NCI-H510A (cell line): ENCODE measurements around the gene ALDH1A3.

ENCODE experiments used
- DNase-seq: peaks from one replicate; lab custom pipeline; 2025; lab: John Stamatoyannopoulos, UW

The ALDH1A3 gene

DNA sequence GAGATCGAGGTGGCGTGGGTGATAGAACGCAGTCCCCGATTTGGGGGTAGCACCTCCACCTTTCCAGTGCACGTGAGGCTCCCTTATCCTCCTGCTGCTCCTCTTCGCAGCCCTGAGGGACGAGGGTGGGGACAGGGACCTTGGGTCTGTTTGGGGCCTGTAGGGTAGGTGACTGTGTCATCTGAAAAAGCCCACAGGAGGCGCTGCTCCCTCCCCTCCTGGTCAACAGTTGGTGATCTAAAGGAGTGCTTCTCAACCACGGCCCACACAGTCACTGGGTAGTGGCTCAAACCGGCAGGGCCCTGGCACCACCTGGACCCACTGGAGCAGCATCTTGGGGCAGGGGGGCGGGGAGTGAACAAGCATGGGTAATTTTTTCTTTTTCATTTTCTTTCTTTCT is 46.6 kb downstream of the ALDH1A3 start:
- no peak for DNase-seq

DNA sequence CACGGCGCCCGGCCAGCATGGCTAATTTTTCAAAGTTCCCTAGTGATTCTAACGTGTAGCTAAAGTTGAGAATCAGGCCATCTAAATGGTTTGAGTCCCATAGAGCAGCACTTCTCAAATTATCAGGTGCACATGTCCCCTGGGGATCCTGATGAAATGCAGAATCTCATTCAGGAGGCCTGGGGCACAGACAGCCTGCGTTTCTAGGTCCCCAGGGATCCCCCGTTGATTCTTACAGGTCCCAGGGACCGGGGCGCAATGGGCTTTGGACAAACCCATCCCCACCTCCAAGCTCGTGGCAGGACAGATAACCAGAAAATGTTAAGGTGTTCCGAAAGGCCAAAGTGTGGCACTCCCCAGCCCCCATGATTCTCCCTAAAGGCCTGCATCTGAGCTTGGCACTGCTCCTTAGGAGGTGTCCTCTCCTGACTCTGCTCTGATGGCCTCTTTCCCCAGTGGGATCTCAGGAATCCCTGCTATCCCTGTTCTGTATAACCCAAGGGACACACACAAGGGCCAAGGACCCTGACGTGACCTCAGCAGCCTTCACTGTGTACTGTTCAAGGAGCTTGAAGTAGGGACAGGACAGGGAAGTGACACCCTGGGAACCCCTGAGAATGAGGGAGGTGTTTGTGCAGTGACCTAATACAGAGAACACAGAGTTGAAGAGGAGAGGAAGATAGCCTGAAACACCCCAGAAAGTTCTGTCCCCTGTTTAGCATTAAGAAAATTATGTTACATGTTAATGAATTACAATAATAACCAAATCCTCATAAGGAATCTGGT is 47.5 kb downstream of the ALDH1A3 start:
- DNase-seq, result no peak

DNA sequence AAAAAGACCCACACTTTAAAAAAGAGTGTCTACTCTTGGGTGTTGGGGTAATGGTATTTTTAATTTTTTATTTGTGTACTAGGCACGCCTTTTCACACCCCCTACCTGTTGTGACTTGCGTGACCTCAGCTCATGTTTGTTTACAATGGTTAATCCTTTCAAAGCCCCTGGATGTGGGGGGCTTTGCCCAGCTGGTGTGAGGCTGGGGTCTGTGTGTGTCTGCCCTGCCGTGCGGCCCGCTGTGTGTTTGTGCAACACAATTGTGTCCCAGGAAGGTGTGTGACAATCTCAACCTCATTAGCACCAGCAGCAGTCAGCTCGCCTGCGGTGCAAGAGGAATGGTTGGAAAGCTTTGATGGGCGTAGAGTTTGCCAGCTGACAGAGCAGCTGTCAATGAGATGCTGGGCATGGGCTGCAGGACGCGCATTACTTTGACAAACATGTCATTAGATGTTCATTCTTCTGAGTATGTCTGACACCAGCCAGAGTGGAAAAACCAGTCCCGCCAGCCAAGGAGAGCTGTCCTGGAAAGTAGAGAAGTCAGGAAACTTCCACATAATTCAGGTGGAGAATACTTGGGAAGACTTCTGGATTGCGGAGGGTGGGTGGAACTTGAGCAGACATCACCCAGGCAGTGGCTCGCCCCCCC is 49.1 kb downstream of the ALDH1A3 start:
- DNase-seq, result no peak

DNA sequence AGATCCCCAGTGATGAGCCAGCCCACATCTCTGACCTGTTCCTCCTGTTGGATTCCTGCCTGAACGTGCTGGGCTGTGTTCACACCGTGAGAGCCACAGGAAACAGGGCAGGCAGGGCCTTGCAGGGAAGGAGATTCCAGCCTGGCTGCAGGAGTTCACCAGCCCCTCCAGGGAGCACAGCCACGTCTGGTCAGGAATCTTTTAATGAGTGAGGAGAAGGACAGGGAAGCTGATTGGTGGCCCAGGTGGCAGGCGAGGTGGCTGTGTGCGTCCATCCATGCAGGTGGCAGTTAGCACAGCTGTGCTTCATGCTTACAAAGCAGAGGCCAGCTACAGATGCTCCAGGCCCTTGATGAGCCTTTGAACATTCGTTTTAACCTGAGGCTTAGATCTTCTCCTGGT is 50.0 kb downstream of the ALDH1A3 start:
- no peak for DNase-seq

DNA sequence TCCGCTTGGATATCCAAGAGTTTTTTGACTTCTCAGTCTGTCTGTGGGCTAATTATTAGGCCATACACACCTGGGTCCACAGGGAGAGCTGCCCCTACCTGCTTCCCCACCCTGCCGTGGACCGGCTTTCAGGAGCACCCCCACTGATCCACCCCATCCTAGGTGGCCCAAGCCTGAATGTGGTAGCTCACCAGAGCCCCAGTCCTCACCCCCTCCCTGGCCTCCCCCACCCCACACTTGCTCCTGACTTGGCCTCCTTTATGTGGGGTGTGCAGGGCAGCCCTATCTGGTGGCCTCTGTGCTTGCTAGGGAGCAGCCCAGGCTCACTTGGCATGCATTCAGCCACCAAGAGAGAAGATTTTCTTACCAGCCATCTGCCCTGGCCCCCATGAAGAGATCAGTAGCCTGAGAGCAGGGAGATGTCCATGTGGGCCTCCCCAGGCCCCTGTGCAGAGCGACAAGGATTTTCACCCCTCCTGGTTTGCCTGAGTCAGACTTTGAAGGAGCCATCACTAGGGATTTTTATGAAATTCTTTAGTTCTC is 50.7 kb downstream of the ALDH1A3 start:
- DNase-seq, result no peak

DNA sequence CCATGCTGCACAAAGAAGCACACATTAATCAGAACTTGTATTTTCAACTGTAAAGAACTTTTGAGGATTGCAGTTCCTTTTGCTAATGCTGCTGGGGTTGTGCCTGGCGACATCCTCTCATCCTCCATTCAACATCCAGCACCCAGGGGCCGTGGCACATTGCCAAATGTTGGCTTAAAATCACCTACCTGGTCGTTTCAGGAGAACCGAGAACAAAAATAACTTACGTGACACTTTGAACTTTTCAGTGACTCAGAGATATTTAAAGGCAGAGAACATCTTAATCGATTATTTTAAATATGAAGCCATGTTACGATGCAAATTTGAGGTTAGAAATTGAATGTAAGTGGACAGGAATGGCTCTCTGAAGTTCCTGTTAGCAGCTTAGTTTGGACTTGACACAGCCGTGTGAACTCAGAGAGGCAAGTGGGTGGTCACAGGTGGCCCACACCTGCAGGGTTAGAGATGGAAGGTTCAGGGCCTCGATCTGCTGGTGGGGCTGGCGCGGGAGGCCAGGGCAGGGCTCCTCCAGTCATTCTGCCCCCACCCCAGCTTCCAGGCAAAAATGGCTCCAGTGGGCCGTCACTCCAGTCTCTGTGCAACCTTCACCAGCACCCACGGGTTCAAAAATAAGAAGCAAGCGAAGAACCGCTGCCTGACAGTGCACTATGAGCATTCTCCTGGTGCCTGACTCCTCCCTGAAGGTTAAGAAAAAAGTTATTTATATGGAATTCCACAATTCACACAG is 51.7 kb downstream of the ALDH1A3 start:
- no peak for DNase-seq

DNA sequence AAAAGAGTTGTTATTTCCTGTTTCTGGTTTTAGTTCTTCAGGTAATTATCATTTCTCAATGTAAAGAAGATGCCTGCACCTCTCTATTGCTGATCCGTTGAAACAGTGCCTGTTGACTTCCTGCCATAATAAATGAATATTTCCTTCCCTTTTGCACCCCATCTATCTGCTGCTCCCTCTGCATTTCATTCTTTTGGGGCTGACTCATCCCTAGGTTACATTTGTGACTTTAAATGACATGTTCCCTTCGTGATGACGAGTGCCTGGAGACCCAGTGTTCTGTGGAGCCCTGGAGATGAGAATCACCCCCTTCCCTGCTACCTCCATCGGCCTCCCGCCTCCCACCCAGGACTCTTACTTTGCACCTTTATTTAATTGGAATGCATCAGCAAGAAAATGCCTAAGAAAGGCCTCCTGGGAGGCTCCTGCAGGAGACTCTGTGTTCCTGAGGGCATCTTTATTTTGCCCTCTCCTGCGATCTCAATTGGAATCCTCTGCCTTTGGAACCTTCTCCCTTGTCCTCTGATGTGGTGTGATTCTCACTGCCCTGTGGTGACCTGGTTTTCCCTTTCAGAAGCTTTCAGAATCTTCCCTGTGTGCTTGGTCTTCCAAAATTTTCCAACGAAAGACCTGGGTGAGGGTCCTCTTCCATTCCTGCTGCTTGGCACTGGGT is 53.2 kb downstream of the ALDH1A3 start:
- DNase-seq, result no peak

DNA sequence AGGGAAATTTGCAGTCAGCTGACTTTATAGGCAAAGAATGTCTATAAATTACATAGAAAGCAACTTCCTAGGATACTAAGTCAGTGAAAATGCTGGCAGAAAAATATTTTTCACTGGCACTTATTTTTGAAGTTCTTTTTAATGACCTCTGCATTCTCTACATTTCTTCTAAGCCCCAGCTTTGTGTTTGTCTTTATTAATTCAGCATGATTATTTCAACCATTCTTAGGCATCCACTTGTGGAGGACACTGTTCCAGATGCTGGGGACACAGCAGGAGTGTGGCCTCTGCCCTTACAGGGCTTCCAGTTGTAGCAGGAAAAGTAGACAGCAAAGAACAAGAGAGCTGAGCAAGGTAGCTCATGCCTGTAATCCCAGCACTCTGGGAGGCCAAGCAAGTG is 54.5 kb downstream of the ALDH1A3 start:
- no peak for DNase-seq

DNA sequence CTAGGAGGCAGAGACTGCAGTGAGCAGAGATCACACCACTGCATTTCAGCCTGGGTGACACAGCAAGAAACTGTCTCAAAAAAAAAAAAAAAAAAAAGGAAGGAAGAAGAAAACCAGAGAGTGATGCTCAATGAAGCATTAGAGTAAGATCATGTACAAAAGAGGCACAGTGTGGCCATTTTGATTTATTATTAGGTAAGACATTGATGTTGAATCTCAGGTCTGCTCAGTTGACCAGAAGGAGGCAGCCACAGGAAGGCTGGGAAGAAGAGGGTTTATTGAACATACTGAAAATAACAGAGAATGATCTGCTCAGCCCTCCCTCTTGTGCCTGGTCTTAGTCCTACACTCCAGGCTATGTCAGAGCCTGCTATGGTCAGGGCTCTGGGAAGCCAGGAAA is 55.1 kb downstream of the ALDH1A3 start:
- no peak for DNase-seq

DNA sequence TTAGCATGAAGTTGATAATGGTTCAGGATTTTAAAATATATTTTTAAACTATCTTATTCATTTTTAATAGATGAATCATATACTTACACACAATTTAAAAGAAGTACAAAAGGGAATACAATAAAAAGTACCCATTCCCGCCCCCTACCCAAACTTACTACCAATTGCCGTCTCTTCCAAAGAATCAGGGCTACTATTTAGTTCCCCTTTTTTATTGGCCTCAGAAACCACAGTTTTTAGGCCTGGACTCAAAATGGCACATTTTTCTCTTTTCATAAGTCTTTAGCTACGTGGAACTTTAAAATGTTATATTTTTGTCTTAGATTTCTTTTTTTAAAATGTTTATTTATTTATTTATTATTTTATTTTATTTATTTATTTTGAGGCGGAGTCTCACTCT is 57.5 kb downstream of the ALDH1A3 start:
- no peak for DNase-seq

DNA sequence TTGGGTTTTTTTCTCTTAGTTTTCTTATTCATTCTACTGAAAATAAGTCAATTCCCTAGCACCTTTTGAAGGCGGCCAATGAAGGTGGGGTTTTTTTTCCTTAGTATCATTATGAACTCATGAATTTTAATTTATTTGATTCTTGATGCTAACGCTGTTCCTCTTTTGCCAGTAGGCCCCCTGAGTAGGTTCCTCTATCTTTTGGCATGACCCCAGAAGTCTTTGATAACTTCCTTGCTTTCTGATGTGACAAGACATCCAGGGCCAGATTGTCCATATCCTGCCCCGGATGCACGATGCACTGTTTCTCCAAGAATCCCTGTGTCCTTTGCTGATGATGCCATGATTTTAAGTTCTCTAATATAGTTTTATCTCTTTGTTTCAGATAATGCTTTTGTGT is 60.2 kb downstream of the ALDH1A3 start:
- no peak for DNase-seq

DNA sequence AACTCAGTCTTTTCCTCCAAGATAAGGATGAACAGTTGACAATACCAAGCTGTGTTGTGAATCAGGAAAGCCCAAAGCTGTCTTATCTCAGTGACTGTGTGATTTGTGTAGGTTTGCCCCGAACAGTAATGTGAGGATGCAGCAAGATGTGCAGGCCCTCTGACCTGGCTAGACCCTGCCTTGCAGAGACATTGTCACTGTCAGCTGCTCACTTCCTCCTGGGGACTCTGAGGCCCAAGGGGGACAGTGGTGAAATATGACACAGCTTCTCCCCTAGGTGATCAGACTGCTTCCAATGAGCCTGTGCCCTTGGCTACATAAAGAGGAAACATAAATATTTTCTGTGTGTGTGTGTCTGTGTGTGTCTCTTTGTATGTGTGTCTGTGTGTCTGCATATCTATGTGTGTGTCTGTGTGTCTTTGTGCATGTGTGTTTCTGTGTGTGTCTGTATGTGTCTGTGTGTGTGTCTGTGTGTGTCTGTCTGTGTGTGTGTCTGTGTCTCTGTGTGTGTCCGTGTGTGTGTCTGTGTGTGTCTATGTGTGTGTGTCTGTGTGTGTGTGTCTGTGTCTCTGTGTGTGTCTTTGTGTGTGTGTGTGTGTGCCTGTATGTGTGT is 61.2 kb downstream of the ALDH1A3 start:
- no peak for DNase-seq

DNA sequence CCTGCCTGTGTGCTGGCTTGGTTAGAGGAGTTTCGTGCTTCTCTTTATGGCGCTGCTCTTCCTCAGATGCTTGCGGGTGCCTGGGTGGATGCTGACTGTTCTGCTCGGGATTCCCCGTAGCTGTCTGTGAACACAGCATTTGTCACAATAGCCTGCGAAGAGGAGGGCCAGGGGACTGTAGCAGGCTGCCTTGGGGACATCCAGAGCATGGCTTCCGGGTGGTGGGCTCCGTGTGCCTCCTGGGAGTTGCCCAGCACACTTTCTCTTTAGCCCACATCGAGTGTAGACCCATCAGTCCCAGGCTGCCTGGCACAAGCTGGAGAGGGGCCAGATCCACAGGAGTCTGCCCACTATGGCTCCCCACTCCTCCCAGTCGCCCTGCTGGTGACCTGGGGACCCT is 61.9 kb downstream of the ALDH1A3 start:
- no peak for DNase-seq

DNA sequence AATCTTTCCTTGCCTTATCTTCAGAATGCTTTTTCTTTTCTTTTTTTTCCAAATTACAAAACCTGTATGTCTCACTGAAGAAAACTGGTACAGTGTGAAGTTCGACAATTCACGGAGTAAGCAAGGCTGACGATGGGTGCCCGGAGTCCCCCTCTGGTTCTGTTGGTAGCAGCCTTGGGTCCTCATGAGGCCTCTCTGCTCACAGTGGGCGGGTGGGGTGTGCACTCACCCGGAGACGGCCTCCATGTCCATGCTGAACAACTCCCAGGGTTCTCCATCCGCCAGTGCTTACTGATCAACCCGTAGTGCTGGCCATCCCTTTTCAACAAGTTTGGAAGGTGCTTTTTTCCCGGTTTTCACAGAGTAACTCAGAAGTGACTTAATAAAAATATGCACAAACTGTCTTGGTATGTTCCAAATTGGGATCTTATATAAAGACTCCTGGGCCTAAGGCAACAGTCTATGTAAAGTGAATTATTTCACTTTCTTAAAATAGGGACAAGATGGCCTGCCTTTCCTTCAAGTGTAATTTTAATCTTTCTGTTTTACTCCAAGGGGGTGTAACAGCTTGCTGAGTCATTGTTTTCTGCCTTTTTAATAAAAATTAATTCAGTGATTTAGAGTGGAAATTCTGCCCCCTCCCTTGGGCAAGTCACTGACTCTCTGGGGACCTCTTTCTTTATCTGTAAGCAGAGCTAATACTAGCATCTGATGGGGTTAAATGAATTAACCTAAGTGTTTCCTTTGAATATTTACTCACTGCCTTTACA is 63.2 kb downstream of the ALDH1A3 start:
- DNase-seq, result no peak

DNA sequence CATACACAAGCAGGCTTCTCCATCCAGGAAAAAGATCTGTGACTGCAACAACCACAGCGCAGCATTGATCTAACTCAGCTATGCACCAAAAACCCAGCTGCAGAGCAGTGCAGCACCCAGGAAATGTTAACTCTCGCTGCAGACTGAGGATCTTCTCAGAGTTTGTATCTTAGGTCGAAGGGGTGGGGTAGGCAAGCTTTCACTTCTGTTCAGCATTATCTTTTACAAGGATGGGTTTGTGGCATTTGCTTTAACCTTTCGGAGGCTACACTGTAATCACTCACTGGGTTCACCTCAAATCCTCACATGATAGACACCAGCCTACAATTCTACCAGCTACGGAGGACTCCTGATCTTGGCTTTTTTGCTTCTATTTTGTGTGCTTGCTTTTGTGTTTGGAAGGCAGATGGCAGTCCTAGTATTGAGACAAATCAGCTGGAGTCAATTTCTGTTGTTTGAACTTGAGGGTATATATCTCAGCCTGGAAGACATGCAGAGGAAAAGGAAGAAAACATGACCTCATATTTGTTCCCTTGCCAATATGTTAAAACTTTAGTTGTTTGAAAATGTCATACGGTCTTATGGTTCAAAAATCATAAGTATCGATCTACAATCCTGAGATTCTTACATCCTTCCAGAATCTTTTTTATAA is 64.7 kb downstream of the ALDH1A3 start:
- DNase-seq, result no peak

DNA sequence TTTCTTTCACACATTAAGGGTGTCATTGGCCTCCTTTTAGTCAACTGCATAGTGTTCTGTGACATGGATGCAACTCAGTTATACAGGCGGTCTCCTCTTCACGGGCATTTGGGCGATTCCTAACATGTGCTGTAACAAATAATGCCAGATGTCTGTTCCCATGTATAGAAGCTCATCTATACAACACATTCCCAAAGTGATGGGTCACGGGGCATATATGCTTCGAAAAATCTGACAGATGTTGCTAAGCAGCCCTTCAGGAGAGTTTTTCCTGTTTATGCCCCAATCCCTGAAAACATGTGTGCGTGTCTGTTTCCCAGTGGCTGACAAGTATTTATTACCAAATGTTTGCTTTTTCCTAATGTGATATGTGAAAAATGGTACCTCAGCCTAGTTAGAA is 65.4 kb downstream of the ALDH1A3 start:
- no peak for DNase-seq

DNA sequence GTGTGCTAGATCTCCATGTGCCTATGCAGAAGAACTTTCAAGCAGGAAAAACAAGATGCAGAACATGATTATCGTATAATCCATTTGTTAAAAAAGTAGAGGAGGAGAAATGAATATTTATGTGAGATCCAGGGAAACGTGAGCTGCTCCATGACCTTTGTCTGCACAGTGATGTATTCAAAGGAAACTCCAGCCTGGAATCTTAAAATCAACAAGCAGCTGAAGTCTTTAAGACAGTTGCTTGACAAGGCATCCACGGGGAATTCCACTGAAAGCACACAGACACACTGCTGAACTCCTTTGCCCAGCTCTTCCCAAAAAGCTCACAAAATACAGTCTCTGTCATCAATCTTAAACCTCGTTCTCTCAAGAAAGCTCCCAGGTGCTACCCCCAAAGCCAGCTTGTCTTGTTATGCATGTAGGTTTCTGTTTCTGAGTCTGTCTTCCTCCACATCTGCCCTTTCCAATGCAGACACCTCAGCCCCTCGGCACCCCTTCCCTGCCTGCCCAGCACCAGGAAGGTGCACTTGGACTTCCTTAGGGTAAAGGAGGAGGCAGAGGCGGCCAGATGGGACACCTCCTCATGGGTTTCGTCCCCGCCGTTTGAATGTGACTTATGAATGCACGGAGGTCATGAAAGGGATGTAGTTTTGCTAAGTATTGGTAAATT is 68.3 kb downstream of the ALDH1A3 start:
- no peak for DNase-seq

DNA sequence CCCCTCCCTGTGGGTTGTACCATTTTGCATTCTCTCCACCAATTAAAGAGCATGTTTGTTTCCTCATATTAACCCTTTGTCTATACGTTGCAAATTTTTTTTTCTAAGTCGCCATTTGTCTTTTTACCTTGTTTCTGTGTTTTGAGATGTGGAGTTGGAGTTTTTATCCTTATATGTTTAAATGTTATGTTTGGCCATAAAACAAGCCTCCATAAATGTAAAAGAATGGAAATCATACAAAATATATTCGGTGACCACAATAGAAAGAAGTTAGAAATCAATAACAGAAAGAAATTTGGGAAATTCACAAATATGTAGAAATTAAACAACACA is 68.8 kb downstream of the ALDH1A3 start:
- no peak for DNase-seq

DNA sequence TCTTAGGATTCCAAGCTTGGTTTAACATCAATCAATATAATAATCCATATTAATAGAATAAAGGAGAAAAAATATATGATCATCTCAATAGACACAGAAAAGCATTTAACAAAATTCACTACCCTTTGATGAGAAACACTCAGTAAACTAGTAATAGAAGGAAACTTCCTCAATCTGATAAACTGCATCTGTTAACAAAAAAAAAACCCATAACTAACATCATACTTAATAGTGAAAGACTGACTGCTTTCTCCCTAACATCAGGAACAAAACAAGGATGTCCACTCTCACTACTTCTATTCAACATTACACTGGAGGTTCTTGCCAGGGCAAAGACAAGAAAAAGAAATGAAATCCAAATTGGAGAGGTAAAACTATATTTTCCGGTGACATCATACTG is 70.1 kb downstream of the ALDH1A3 start:
- no peak for DNase-seq

DNA sequence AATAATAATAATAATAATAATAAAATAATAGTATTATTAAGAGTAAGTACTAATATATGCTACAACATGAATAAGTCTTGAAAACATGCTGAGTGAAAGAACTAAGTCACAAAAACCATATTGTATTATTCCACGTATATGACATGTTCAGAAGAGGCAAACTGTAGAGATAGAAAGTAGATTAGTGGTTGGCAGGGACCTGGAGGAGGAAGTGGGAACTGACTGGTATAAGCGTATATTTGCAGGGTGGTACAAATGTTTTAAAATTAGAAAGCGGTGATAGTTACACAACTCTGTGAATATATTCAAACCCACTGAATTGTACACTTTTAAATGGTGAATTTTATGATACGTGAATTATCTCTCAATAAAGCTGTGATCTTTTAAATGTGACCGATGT is 72.3 kb downstream of the ALDH1A3 start:
- DNase-seq, result no peak
